GM18909 (cell line): Measurements from ENCODE around the gene ADAT2.

ENCODE experiments used
- ATAC-seq: cut with Tn5 transposase; IDR thresholded peaks from one replicate; pipeline ENCODE4 v1.9.1; 2021; ENCODE audit warnings: mild to moderate bottlenecking; ENCODE audit not compliant: unreplicated experiment, poor library complexity

ADAT2 gene

DNA sequence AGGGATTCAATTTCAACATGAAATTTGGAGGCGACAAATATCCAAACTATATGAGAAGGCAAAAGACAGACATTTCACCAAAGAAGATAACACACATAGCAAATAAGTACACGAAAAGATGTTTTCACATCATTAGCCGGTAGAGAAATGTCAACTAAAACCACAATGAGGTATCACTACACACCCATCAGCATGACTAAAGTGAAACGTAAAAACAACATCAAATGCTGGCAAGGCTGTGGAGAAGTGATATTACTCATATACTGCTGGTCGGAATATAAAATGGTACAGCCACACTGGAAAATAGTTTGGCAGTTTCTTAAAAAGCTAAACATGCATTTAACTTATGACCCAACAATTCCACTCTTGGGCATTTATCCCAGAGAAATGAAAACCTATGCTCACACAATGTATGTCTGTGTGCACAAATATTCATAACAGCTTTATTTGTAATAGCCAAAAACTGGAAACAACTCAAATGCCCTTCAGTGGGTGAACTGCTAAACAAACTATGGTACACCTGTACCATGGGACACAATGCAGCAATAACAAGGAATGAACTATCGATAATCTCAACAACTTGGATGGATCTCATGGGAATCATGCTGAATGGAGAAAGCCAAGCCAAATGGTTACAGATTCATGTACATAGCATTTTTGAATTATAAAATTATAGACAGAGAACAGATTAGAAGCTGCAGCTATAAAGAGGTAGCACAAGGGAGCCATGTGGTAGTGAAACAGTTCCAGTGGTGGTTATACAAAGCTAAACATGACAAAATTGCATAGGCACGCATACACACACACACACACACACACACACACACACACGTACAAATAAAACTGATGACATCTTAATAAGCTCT is 8.6 kb downstream of the ADAT2 start:
- ATAC-seq, result no peak

DNA sequence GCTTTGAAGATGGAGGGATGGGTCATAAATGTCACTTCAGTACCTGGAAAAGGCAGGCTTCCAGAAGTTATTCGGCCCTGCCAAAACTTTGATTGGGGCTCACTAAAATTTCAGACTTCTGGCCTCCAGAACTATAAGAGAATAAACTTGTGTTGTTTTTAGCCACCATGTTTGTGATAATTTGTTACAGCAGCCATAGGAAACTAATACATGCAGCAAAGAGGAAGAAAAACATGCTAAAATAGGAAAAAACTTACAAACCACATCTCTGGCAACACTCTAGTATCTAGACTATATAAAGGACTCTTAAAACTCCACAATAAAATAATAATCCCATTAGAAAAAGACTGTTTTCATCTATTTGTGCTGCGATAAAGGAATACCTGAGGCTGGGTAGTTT is 9.5 kb downstream of the ADAT2 start:
- ATAC-seq, result no peak

DNA sequence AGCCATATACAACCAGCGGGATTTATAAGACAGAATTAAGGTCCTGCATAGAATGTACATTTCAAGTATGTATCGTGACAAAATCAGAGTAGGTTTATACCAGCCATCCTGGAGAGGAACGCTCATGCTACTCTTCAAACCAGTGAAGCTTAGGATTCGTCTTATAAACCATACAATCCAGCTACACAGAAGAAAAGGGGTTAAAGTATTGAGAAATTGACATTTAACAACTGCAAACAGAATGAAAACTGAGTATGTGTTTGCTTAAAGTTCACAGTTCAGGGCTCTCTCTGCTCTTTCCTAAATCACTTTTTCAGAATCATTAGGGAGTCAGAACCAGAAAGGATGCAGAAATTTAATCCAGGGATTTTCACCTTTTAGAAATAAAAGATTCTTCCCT is 17.9 kb downstream of the ADAT2 start:
- ATAC-seq, result no peak

DNA sequence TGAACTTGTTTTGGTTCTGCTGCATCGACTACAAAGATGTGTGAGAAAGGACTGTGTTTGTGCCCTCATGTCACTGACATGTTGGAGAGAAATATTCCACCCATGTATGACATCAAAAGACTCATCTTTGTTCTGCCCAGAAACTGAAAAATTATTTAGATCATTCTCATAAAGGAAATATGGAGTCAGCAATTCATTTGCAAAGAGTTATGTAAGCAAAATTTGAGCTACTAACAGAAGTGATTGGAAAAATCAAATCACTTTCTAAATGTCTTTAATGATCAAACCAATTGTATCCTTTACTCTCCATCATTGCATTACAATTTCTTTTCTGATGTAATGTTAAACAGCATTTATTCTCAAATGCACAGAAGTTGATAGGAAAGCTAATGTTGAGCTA is 19.3 kb downstream of the ADAT2 start:
- ATAC-seq, result no peak

DNA sequence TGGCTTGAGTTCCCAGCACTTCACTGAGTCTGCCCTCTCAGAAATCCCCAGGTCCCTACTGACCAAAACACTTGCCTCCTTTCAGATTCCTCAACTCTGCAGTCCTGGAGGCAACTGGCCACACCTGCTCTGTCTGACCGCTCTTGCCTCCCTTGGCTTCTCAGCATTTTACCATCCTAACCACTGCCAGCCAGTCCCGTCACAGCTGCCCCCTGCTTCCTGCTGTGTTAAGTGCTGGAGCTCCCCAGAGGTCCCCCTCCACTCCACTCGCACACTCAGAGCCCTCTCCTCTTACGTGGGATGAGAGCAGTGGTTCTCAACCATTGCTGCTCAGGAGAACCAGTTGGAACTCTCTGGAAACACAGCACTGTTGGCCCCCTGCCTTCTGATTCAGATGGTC is 20.5 kb downstream of the ADAT2 start:
- ATAC-seq, result no peak

DNA sequence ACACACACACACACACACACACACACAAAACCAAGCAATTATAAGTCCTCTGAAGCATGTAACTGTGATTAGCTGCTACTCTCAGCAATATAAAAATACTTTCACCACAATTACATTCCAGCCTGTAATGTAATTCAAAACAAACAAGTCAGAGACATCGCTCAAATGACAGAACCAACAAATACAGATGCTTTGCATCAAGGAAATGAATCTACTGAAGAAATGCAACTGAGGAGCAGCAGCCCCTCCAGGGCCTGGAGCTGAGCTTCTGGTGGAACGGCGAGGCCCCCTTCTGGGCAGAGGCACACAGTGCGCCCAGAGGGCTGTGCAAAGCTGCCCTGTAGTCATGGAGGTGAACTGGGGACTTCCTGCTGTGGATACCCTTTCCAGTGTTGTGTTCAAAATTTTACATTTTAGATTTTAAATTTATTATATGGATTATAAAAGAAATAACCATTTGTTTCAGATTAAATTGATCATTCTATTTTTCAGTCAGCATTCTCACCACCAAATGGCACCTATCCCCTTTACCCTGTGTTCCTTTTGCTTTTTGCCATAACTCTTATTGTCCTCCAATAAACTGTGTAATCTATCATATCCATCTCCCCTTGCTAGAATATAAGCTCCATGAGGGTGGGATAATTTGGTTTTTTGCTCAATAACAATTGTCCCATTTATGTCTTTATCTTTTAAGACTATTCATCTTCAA is 23.2 kb downstream of the ADAT2 start:
- peak; percentile 100 for ATAC-seq

DNA sequence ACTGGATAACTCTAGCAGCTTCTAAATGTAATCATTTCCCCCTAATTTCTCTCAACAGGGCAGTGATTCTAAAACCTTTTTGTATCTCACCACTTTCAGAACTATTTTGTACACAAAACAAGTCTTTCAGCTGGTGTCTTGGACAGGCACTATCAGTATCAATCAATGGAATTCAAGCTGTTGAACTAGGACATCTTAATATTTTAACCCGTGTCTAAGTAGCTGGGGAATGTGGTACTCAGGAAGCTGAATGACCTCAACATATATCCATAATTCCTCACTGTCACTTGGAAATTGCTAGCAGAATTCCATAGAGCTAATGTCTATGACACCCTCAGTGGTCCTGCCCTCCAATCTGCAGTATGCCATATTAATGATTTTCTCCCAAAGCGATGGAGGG is 24.5 kb downstream of the ADAT2 start:
- no peak for ATAC-seq

DNA sequence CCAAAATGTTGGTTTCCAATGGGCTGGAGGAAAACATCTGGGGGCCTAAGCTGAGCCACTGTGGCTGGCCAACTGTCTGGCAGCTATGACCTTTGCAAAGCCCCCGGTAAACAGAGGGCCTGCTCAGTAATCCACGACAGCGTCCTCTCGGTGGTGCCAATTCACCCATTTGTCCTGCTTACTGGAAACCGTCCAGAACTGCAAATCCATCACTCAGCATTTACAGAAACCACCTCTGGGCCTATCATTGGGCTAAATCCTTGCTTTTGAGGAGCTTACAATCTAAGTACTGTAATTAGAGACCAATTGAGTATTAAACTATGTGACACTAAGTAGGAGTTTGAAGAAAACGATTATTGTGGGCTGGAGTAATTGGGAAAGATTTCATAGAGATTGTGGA is 31.0 kb downstream of the ADAT2 start:
- ATAC-seq, result no peak

DNA sequence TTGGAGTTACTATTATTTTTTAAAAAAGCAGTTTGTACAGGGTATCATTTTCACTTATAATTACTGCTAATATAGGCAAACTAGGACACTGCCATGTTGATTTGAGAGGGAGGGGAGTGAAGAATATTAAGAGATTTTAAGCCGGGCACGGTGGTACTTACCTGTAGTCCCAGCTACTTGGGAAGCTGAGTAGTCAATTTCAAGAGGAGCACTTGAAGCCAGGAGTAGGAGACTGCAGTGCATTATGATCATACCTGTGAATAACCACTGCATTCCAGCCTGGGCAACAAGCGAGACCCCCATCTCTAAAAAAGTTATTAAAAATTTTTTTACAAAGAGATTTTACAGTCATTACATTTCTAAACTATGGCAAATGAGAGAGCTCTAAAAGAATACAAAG is 35.7 kb downstream of the ADAT2 start:
- no peak for ATAC-seq

DNA sequence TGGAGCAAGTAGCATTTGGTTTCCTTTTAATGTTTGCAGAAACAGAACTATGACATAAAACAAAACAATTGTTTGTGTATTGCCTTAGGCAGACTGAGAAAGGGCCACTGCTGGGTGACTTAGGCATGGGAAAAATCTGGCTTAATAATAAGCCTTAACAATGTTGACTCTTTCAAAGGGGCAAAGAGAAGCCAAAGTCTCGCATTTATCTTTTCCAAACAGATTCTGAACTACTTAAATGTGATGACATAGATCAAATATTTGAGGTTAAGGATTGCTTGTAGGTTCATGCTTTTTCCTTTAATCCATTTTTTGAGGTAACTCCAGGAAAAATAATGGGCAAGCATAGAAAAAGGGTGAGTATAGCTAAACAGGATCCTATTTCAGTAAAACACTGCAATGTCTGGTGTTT is 39.6 kb downstream of the ADAT2 start:
- no peak for ATAC-seq

DNA sequence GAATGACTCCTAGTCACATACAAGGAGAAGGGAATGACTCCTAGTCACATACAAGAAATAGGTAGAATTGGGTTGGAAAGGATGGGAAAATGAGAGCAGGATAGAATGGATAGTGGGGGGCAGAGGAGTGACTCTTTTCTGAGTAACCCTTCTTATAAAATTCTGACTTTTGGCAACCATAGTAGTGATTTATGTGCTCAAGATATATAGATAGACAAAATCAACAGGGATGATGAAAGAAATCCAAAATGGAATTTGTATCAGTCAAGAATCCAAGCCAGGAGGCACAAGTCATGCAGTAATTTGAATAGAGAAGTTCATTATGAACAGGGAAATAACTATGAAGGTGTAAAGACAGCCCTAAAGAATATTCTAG is 41.7 kb downstream of the ADAT2 start:
- ATAC-seq, result no peak

DNA sequence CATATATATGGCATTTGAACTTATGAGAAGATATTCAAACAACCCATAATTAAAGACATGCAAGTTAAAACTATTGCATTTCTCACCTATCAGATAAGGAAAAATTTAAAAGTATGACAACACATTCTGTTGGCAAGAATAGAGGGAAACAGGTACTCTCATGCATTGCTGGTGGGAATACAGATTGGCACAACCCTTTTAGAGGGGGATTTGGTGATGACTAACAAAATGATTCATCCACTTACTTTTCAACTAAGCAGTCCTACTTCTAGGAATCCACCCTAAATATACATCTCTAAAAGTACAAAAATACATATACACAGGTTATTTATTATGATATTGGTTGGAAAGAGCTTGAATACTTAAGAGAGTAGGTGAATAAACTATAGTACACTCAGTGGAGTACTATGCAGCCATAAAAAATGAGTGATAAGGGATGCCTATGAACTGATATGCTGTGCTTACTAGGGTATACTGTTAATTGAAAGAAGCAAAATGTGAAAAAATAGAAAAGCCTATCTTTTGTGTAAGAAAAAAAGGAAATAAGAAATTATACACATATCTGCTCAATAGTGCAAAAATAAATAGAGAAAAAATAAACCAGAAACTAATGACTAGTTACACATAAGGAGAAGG is 42.2 kb downstream of the ADAT2 start:
- ATAC-seq, result no peak

DNA sequence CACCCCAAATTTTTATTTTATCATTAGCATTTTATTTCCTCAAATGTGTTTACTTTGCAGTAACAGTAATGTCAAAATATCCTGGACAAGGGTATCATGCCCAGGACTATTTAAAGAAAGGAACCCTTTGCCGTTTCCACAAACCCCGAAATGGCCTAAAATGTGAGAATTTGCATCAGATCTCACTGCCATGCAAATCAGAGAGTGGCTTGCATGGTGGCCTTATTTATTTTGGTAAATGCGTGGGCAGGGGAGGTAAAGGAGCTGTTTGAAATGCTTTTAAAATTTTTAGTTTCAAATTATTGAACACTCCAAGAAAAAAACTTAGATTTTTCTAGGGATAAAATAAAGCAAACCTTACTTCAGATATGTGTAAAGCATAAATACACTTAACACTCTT is 43.8 kb downstream of the ADAT2 start:
- peak; percentile 52 for ATAC-seq

DNA sequence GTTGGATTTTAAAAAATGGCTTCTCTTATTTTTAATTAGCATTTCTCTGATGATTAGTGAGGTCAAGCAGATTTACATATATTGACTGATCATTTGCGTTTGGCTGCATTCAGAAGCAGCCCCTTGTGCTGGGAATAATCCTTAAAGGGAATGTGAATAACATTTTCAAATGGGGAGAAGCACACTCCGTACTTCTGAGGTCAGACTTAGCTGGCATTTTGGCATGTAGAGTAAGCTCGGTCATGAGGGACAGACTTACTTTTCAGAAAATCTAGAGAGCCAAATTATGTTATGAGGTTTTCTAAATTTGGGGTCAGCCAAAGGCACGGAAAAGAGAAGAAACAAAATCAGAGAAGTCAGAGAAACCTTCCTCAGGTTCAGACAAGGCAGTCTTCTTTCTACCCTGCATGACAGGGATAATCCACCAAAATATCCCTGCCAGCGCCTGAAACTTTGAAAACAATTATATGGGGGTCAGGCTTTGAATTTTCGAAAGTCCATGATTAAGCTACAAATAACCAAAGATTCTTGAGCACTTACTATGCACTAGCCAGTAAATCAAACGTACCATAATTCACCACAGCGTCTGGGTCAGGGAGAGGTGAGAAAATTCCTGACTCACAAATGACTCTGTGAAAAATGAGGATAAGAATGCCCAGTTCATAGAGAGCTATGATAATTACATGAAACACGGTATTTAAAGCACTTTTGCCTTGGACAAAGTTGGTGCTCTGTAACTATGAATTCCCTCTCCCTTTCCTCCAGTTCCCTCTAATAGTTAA is 44.9 kb downstream of the ADAT2 start:
- ATAC-seq, result no peak

DNA sequence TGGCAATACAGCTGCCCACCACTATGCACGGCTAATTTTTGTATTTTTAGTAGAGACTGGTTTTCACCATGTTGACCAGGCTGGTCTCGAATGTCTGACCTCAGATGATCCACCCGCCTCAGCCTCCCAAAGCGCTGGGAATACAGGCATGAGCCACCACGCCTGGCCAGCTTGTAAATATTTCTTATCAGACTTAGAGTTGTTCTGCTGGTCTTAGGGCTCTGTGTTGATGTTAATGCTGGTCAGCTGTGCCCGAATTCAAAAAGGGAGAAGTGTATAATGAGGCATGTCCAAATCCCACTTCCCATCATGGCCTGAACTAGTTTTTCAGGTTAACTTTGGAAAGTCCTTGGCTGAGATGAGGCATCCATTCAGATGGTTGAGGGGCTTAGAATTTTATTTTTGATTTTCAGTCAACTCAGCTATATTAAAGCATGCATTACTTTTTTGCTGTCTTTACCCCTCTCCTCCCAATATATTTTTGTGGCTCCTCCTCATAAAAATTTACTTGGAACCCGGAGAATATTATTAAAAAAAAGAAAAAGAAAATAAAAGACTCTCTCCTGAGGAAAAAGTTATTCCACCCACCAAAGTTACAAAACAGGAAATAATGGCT is 47.7 kb downstream of the ADAT2 start:
- no peak for ATAC-seq

DNA sequence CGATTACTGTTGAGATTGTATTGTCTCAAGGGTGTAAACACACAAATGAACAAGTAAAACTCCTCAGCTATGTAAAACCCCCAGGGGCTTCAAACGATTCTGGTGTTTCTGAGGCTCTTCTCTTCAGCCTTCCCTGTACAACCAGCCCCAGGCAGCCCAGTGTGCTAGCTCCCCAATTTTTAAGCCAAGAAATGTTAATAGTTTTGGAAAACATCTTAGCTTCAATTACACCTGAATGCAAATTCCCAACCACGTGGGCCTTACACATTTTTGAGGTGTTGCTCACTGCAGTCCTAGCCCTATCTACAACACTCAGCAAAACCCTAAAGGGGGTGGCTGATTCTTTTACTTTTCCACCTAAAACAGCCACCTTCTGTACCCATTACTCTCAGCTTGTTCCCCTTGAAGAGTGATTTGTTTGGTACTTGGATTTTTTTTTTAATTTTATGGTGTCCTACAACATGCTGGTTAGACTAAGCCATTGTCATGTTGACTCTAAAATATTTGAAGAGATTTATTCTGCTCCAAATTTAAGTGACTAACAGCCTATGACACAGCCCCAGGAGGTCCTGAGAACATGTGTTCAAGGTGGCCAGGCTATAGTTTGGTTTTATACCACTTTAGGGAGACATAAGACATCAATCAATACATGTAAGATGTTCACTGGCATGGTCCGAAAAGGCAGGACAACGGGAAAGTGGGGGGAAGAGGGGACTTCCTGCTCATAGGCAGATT is 48.7 kb downstream of the ADAT2 start:
- no peak for ATAC-seq

DNA sequence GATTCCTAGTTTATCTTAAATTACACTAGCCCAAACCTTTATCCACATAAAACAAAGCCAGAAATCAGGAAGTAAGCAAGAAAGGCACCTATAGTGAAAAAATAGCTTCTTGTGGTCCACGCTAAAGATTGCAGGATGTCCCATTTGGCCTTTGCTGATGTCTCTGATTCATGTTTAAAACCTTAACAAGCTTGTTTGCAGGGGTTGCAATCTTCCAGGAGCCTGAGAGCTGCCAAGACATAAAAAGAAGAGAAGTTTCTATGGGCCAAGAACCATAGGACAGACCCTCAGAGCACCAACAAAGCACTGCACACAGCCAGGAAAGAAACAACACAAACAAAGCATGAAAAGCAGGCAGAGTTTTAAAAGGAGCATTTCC is 49.4 kb downstream of the ADAT2 start:
- ATAC-seq, result no peak

DNA sequence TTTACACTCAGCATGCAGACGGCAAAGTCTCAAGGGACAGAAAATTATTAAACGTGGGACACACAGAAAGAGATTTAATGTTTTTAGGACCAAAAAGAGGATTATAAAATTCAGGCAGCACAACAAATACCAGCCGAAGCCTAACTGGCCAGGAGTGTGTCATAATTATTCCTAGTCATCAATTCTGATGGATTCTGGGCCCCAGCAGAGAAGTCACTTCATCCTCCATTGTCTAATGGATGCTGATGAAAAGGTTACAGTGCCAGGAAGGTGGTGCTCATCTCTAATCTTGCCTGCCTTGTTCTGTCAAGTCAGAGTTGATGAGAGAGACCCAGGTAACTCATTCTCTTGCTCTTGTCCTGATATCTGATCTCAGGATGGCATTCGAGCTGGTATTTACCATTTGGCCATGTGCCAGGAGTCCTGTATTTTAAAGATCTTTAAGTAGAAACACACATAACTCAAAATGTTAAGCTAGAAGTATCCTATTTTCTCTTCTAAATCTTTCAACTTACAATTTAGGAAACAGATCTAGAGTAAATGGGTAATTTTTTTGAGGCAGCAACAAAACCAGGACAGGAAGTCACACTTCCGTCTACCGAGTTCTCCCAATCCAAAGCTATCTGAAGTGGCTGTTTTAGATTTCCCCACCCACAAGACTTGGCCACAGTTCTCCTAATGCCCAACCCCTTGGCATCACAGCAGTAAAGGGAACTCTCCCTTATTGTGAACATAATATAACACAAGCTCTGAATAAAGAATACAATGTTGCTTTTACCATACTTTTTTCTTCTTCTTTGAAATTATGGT is 50.0 kb downstream of the ADAT2 start:
- ATAC-seq, result peak; percentile 69

DNA sequence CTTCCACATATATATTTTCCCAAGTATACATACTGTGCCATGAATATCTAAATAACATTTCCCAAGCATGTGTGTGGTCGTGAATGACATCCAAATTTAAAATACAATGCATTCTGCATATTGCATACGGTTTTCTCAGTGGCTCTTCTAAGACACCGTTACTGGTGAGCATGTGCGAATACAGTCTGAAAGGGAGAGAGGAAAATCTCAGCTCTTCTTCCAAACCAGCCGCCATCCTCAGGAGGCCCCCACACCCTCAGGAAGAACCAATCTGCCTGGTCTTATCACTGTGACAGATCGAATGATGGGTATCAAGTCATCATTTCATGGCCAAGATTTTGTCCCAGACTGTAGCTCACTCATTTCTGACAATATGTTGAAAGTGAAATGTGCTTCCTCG is 50.7 kb downstream of the ADAT2 start:
- ATAC-seq, result no peak
